ENCODE data around the gene RPS21. TPM values are rescaled to one million over a fixed set of nuclear protein-coding genes. Genes with fewer than 3 reads are reported as not detected.
"Not testable (repeated sequence)": the region's sequence is repeated elsewhere in the genome, so short reads cannot be mapped to it uniquely, and the experiment has no call there.

RPS21 gene
- total and polyA plus RNA-seq, 2 of the 13 experiments (the other 11 are each of a cell fraction or from before 2014, with no cell fraction given), result 2,647 to 11,063 TPM

- peak; percentile 32; the same call in 1 of the 2 replicates for TF ChIP-seq CSRNP1 (CRISPR knock-in tag; IDR thresholded peaks at IDR 0.05)
- no peak for TF ChIP-seq PITX1 (CRISPR knock-in tag; IDR thresholded peaks at IDR 0.05)
- peak; percentile 30; the same call in 1 of the 2 replicates for TF ChIP-seq POLR2G (IDR thresholded peaks at IDR 0.05; ENCODE audit: low read depth, low read length)
- peak; percentile 34; the same call in 1 of the 2 replicates for TF ChIP-seq PATZ1 (CRISPR knock-in tag; IDR thresholded peaks at IDR 0.05)
- TF ChIP-seq ZNF747 (CRISPR knock-in tag; IDR thresholded peaks at IDR 0.05; ENCODE audit: borderline replicate concordance), result no peak
Observed at GRCh38 chr20:62372042-62372993, 14.6 kb upstream of the RPS21 start (continued).

GRCh38 chr20:62373631-62374179 lies 13.2 kb upstream of the RPS21 start:
- CTCF ChIA-PET (ENCODE audit: low intra/inter-chr PET ratio, low total read pairs), result interaction anchor here (4.8 kb wide), 1 partner anchor 71 kb away, joined by 73 read pairs; the partner anchor contains the start of gene ADRM1
- not testable (repeated sequence) for H3K9ac ChIP-seq (ENCODE audit: insufficient read depth, low read depth, low read length); H3K27ac ChIP-seq (ENCODE audit: extremely low read length, insufficient read depth, low read length)
- TF ChIP-seq ZNF333 (CRISPR knock-in tag; IDR thresholded peaks at IDR 0.05; ENCODE audit: borderline replicate concordance) (0 out of 2 replicates have a peak, but pooled peaks have one; percentile 3), ZNF850 (CRISPR knock-in tag; conservative IDR thresholded peaks at IDR 0.05) (0 out of 2 replicates have a peak, but pooled peaks have one; percentile 52), SAFB2 (CRISPR knock-in tag; IDR thresholded peaks at IDR 0.05; ENCODE audit: borderline replicate concordance, low read depth) (0 out of 2 replicates have a peak, but pooled peaks have one; percentile 66), ZBTB33 (CRISPR knock-in tag; IDR thresholded peaks at IDR 0.05) (0 out of 2 replicates have a peak, but pooled peaks have one; percentile 5), ZFY (CRISPR knock-in tag; IDR thresholded peaks at IDR 0.05) (peak; percentile 0; the same call in 1 of the 2 replicates), AGO1 (IDR thresholded peaks at IDR 0.05; ENCODE audit: low read depth, low read length, poor library complexity, severe bottlenecking) (peak; percentile 84), HNRNPLL (IDR thresholded peaks at IDR 0.05; ENCODE audit: low read depth, low read length, poor library complexity, severe bottlenecking) (peak; percentile 28), AGO2 (optimal IDR thresholded peaks at IDR 0.05; ENCODE audit: low read depth, low read length) (peak; percentile 79)

More at GRCh38 chr20:62373631-62374179, 13.2 kb upstream of the RPS21 start:
- H3K4me1 ChIP-seq (ENCODE audit: insufficient read depth, low read length), result peaks cover 85% of the 10 kb centered on the region
- WGBS (ENCODE audit: low lambda C conversion rate), result 88% methylated on average over 27 of the region's 40 CpGs
- FAIRE-seq; in situ Hi-C loops (cut with HindIII; ENCODE audit: extremely low pct_ligation_motif_present, low pct_unique_long_range_greater_than_20kb); H3K4me2 ChIP-seq (ENCODE audit: low read depth, low read length); H2AFZ ChIP-seq (ENCODE audit: low read length); H3K27me3 ChIP-seq (ENCODE audit: control insufficient read depth in 1 of 2, insufficient read depth in 2 of 2, low read length in 2 of 2); H3K4me3 ChIP-seq (replicated peaks in 1 of 3; ENCODE audit: insufficient read depth in 1 of 3, low read depth in 2 of 3, low read length in 3 of 3); ATAC-seq; H3K9me3 ChIP-seq (ENCODE audit: low read length); DNase-seq (ENCODE audit: low spot score); H3K79me2 ChIP-seq (ENCODE audit: insufficient read depth, low read length); H3K36me3 ChIP-seq (replicated peaks in 1 of 2; ENCODE audit: control insufficient read depth in 1 of 2, insufficient read depth in 2 of 2, low read length in 2 of 2); BruUV-seq (replicated peaks); H4K20me1 ChIP-seq (ENCODE audit: insufficient read depth, low read length): not testable (repeated sequence)
- intact Hi-C loops (cut with micrococcal nuclease; ENCODE audit: unreplicated experiment), result loop anchor here (10.0 kb wide), 1 partner anchor 421 kb away; the partner anchor contains the start of gene MRGBP
- POLR2A ChIA-PET, result interaction anchor here (3.9 to 4.3 kb wide), 2 partner anchors 13 to 69 kb away, joined by 41 to 88 read pairs; partner anchors contain the start of genes ADRM1 and RPS21

Data from HepG2 (cell line).